Kidney tubule cell (primary cell): ENCODE data around the gene LDLRAD4.

Source experiments
- DNase-seq: peaks from one replicate; pipeline ENCODE4 v3.0.0-alpha.2; 2018; ENCODE audit warnings: low spot score

The LDLRAD4 gene

DNA sequence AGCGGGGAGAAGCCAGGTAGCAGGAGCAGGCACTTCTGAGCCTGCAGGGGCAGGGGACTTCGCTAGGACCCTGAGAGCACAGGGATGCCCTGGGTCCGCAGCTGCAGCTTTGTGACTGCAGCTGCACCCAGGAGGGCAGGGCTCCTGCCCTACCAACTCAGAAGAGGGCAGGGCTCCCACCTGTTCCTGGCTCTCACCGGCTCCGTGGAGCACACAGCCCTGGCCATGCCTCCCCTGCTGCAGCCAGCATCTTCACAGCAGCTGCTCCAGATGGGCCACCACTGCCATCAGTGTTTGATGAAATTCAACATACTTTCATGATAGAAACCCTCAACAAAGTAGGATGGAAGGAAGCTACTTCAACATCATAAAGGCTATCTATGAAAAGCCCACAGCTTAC is 415.1 kb downstream of the LDLRAD4 start:
- no peak for DNase-seq

DNA sequence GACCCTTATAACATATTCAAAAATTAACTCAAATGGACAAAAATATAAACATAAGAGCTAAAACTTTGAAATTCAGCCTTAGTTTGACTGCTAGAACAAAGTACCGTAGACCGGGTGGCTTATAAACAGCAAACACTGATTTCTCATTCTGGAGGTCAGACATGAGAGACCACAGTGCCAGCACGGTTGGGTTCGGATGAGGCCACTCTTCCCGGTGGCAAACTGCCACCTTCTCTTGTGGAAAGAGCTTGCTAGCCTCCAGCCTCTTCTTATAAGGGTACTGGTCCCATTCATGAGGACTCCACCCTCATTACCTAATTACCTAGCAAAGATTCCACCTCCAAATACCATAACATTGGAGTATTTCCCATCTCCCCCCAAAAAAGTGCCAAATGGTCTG is 416.5 kb downstream of the LDLRAD4 start:
- no peak for DNase-seq

DNA sequence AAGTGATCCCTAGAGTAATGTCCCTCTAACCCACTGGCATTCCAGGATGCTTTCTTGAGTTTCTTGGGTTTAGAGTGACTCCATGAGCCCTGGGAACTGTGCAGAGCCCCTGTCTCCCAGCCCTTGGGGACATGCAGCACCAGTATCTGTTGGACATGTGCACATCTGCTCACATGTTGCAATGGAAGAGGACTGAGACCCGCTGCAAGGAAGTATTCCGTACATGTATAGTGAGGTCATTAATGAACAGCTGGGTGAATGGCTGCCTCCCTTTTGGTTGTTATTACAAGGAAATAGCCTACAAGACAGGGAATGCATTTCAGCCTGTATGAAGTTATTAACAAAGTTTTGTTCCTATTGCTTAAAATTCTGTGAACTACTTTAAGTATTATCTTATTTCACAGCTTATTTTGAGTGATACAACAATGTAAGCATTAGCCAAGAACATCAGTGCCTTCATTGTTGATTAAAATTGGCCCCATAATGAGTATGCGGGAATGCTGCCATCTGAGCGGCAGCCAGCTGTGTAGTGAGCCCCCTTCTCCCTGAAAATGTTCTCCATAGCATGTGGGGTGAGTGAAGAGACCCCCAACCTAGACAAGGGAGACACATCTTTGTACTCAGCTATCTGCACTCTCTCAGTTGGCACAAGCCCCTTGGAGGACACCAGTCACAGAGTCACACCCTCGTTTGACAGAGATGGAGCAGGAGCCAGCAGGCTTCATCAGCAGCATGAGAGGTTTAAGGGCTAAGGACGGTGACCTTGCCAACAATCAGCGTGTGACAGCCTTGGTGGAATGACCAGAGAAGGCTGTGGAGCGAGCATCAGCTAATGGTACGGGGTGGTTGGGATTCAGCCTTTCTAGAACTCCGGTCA is 420.4 kb downstream of the LDLRAD4 start:
- no peak for DNase-seq

DNA sequence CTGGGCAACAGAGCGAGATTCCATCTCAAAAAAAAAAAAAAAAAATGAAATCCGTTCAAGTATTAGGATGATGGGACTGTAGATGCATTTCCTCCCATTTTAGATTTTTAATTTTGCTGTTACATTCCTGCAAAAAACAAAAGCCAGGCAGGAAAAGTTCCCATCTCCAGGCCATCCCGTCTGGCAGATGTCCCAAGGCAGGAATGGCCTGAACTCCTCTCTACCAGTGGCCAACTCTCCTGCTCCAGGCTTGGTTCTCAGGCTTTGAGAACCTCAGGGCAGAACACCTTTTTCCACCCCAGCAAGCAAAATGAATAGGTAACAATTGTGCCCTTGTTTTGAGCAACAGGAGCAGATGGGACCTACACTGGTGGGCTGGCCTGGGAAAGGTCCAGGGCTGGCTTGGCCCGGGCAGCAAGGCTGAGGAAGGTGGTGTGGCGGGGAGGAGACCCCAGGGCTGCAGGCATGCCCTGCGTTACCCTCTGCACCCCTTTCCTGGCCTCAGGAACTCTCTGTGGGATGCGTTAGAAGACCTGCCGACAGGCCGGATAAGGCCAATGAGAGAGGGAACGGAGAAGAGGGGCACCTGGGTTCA is 421.8 kb downstream of the LDLRAD4 start:
- DNase-seq, result no peak

DNA sequence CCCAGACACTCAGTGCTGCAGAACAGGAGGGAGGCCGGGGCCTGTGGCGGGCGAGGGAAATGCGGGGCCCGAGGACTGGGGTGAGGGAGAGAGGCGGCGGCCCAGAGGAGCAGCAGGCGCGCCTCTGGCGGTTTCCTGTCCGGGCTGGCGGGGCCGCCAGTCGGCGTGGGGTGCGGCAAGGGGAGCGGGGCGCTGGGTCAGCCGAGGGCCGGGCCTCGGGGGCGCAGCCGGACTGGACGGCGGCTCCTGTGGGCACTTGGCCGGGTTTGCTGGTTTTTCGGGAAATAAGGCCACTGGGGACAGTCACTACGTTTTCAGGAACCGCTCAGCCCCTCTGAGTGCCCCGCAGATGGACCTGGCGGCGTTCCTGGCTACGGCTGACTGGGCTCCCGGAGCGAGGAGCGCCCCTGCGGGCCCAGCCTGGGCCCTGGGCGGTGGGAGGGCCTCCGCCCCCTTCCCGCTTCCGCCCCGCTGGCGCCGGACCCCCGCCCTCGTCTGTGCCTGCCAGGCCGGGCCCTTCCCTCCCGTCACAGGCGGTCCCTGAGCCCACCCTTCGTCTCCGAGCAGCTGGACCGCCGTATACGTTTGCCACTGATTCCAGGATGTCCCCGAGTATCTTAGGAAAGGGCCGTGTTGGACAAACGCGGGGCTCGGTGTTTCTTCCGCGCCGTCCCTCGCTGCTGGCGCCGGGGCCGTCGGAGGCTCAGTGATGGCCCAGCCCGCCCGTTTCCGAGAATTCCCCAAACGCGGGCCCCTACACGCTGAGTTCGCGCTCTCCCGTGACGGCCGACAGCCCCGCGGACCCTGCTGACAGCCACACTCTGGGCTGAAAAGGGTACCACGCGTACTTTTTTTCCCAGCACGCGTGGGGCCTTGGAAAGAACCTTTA is 423.2 kb downstream of the LDLRAD4 start:
- DNase-seq, result peak; percentile 6

DNA sequence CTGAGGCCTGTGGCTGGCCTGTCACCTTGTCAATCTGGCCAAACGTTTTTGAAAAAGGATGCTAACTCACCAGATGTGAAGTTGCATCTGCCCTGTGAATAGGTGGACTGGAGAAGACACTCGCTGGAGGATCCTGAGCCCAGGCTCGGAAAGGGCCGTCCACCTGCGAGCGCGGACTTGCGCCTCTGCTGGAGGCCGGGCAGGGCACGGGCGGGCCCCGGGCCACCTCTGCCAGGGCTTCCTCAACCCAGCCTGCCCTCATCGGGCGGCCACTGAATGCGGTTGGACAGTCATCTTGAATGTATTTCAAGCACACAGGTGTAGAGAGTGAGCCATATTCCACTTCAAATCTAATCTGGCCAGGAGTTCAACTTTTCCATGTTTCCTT is 423.9 kb downstream of the LDLRAD4 start:
- DNase-seq, result no peak

DNA sequence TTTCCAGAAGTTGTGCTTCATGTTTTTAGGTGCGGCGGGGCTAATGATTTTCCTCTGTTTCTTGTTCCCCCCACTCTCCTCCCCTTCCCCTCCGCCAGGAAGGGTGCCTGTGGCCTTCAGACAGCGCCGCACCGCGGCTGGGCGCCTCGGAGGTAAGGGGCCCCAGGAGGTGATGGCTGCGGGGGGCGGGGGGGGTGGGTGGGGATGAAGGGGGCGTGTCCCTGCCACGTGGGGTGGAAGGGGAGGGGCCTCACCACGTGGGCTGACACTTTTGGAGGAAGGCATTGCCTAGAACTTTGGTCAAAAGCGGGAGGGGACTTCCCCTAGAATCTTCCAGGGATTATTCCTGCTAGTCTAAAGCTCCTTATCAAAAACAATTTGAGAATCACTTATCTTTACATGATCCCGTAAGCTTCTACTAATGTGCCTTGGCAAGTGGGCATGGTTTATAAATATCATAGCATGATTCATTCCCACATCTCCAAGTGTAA is 424.7 kb downstream of the LDLRAD4 start:
- DNase-seq, result no peak

DNA sequence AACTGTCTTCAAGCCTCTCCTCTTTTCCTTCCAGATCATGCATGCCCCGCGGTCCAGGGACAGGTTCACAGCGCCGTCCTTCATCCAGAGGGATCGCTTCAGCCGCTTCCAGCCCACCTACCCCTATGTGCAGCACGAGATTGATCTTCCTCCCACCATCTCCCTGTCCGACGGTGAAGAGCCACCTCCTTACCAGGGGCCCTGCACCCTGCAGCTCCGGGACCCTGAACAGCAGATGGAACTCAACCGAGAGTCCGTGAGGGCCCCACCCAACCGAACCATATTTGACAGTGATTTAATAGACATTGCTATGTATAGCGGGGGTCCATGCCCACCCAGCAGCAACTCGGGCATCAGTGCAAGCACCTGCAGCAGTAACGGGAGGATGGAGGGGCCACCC is 426.5 kb downstream of the LDLRAD4 start:
- DNase-seq, result no peak

DNA sequence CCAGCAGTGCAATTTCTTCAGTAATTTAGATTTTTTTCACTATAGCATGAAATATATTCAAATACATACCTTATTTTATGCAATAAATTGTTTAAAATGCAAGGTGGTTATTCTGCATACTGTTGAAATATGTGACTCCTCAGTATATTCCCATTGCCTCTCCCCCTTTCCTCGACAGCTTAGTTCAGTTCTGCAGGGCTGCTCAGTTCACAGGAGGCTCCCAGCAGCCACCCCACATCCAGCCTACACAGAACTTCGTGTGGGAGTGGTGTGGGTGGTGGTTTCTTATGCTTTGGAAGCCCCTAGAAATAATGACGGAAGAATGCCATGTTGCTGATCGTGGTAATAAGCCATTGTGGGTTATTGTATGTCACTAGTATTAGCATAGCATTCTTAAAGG is 428.1 kb downstream of the LDLRAD4 start:
- DNase-seq, result no peak

DNA sequence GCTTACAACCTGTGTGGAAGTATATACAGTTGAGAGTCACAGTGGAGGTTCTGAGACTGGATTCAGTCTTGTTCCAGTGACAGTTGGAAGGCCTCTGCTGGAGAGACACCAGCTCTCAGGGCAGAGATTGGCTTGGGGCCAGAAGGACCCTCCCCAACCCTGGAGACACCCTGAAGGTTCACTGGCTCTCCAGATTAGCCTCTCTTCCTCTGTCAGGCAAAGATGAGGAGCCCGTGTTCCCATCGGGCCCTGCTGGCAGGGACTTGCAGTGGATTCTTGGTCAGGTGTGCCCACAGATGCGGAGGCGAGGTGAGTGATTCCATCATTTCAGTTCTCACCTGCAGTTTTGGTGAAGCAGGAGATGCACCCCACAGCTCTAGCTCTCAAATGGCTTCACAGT is 429.2 kb downstream of the LDLRAD4 start:
- no peak for DNase-seq

DNA sequence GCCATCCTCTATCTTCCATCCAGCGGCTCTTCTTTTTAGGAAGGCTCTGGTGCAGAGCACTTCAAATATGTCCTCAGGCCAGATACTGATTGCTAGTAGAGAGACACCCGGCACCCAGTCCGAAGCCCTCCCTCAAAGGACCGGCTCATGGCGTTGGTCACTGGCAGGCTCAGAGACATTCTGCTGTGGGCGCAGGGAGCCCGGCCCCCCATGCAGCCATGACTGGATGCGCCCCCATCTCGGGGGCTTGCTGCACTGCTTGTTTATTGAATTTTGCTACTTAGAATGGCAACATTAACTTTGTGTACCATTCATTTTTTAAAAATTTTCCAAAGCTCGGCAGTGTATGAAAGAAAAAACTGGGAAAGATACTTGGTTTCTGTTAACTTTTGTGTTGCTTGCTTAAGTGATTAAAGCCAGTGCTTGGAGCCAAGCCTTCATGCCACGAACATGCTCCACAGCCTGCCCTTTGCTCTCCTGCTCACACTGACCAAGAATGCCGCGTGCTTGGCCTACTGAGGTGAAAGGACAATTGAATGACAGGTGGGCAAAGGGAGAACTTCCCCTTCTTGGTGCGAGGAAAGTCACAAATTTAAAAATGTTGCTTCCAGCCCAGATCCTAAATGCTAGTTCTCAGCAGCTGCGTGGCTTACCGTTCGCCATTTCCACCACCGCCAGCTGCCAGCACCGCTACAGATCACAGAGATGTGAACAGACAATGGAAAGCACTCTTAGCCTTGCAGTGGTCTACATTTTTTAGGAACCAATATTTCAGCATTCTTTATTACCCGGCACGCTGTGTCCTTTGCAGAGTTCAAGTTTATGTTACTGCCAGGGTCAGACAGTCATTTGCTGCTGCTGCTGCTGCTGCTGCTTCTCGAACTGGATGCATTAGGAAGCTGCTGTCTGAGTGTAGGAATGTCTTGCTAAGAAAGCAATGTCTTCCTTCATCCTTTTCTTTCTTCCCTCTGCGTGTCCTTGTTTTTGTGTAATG is 431.1 kb downstream of the LDLRAD4 start:
- no peak for DNase-seq

DNA sequence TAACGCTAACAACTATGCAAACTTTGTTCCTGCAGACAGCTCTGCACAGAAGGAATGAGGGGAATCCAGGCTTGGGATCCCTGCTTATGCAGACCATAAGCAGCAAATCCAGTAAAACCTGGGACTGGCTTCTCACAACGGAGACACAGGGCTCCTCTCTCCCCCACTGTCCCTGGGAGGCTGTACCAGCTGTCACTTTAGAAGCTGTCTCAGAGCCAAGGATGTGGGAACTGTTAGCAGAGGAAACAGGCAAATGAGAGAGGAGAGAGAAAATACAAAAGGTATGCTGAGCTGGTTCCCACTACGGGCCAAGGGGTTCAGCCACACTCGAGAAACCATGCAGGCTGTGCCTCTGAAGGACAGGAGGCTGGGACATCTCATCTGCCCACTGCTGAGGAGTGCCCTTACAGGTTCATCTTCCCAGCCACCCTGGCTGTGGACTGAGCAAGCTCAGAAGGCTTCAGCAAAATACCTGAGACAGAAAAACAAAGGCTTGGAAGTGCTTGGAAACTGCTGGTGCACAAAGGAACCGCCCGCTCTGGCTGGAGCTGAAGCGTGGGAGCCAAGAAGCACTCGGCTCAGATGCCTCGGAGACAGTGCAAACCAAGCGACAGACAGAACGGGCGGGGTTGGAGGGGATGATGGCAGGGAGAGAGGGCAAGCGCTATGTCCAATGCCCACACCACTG is 435.3 kb downstream of the LDLRAD4 start:
- peak; percentile 11 for DNase-seq

DNA sequence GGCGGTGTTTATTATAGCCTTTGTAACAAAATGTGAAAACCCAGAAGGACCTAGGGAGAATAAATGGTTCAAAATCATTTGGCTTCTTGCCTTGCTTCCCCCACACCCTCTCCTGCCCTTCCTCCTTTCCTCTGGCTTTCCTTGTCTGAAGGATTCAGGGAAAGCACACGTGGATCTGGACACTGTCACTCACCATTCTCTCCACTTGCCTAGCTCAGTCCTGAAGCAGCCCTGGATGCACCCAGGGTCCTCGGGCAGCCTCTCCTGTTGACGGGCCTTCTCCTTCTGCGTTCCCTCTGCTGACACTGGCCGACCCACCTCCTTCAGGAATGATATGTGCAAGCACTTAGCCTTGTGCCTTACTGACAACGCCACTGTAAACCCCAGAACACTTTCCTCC is 439.4 kb downstream of the LDLRAD4 start:
- DNase-seq, result no peak

DNA sequence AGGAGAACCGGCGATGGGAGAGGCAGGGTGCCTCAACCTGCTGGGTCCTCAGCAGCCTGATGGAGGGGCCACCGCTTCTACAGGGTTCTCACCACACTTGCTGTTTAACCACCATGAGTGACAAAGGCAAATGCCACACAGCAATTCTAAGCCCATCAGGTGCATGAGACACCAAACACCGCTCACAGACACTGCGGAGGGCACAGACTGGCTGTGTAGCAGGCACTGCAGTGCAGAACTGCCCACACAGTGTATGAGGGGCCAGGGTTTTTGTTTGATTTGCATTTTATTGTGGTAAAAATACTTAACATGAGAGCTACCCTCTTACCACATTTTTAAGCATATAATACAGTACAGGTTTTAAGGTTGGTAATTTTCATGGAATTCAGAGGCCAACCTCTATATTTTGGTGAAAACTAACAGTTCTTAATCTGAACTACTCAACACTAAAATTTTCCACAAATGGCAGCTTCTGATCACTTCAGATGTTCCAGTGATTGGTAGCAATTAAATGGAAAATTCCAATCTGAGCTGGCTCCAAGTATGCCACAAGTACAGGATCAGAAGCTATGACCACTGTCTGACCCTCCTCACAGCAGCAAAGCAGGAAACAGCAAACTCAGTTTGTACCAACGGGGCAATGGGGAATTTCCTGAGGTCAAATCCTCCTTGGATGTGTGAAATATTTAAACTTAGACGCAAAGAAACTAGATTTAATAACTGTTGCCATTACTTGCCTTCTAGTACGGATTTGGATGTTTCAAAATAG is 440.1 kb downstream of the LDLRAD4 start:
- DNase-seq, result no peak

DNA sequence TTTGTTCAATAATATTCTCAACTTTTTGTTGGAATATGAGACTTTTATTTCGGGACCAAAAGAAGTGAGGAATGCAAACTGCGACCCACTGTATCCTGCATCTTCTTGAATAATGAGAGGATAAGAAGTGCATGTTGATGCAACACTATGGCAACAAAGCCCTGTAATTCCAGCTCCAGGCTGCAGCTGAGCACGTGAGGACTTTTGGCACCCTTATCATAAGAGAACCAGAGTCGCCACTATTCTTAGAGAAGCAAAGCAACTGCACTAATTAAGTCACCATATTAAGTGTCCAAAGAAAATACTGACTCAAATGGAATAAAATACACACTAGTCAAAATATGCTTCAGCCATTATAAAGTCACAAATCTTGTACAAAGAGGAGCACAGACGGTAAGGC is 441.9 kb downstream of the LDLRAD4 start:
- no peak for DNase-seq

DNA sequence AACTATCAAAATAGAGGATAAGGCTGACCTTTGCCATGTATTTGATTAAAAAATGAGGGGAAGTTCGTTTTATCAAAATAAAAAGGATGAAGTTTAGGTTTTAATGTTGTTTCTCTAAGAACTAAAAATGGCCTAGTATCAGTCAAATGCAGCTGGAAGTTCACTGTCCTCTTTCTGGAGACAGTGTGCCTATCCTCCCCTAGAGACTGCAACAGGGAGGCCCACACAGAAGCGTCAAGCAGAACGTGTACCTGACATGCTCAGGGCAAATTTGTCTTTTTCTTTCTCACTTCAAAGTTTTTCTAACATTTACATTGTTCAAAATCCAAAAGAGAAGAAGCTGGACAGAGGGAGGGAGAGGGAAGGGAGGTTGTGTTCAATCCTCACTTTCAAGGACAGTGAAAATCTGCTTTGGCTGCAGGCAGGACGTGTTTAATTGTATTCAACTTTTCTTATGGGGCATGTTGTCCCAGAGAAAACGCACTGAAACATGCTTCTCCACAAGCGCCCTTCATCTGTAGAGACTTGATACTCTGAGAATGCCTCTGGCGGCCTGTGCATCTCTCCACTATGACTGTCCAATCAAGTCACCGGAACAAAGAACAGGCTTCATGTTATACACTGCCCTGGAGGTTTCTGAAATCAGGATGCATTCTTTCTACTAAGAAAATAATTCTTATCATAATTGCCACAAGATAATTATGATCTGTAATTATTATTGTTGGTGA is 442.7 kb downstream of the LDLRAD4 start:
- no peak for DNase-seq

DNA sequence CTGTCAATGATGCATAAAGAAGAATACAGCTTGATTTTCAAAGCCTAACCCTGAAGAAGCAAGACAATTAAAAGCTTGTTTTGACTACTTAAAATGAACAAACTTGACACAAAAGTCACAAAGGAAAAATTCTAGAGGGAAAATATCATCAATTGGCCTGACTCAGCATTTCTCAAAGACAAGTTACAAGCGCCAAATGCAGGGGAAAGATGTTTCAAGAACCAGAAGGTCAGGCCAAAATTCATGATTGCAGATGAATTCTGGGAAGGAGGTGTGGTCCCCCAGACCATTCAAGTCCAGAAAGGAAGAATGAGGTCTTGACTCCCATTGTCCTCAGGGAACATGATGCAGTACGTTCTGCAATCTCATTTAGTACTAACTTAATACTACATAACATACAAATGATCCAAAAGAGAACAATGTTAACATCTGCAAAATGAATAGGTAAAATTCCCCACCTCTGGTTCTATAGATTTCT is 443.3 kb downstream of the LDLRAD4 start:
- no peak for DNase-seq

DNA sequence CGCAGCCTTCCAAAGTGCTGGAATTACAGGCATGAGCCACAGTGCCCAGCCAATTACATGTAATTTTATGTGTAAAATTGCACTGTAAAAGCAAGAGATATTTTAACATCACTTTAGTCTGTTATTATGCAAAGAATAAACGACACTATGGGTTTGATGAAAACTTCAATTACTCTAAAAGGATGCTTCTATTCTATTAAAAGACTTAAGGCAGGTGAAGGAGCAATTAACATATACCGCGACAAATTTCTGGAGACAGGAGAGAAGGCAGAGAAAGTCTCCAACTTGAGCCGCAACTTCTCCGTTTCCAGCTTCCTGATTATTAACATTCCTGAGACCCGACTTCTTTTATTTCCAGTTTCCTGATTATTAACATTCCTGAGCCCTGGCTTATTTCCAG is 454.1 kb downstream of the LDLRAD4 start:
- no peak for DNase-seq

DNA sequence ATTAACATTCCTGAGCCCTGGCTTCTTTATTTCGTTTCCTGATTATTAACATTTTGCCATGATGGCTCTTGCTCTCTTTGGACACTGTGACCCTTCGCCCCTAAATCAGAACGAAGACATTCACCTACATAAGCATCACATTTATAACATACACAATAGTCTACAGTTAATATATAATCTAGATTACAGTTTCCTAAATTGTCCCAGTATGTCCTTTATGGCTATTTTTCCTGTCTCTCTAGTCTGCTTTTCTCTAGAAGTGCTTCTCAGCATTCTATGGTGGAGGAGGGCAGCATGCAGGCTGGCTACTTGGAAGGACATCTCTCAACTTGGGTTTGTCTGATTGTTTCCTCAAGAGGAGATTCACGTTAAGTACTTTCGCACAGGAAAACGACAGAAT is 457.9 kb downstream of the LDLRAD4 start:
- DNase-seq, result no peak
